ENCODE results near the gene PMM1. TPM values are rescaled to one million over a fixed set of nuclear protein-coding genes. Genes with fewer than 3 reads are reported as not detected.

Gene PMM1
- total and polyA plus RNA-seq, 8 donors: 36.5 to 56.7 (median 50.5) TPM

- intact Hi-C loops (cut with DNase I): no loop called here
- ATAC-seq (no peak), DNase-seq (no peak)
- H3K27me3 ChIP-seq: no peaks in the 10 kb centered on the region
- H3K4me3 ChIP-seq: no peak overlapping the region
- no peaks in the 10 kb centered on the region for H3K9me3 ChIP-seq
- peaks cover 0 to 29% of the 10 kb centered on the region in 2 donors for H3K36me3 ChIP-seq
- no peak for TF ChIP-seq CTCF (IDR thresholded peaks at IDR 0.05)
- peaks cover 0 to 20% of the 10 kb centered on the region in 2 donors for H3K4me1 ChIP-seq
- H3K27ac ChIP-seq: peak overlapping the region in 1 of 2 donors; percentile 77
Observed at GRCh38 chr22:41587347-41587723, 2.3 kb downstream of the PMM1 start.

GRCh38 chr22:41585898-41586297 is 3.7 kb downstream of the PMM1 start:
- Histone ChIP-seq H3K9me3 (no peaks in the 10 kb centered on the region), H3K4me1 (peaks cover 0 to 20% of the 10 kb centered on the region in 2 donors), H3K27me3 (no peaks in the 10 kb centered on the region), H3K36me3 (peaks cover 0 to 43% of the 10 kb centered on the region in 2 donors), H3K27ac (no peak overlapping the region), H3K4me3 (no peak overlapping the region)
- intact Hi-C loops (cut with DNase I): no loop called here
- no peak for TF ChIP-seq CTCF (IDR thresholded peaks at IDR 0.05)
- no peak for DNase-seq
- ATAC-seq: no peak

GRCh38 chr22:41584881-41585280 is 4.8 kb downstream of the PMM1 start:
- no peak for TF ChIP-seq CTCF (IDR thresholded peaks at IDR 0.05)
- Histone ChIP-seq H3K27ac (no peak overlapping the region), H3K9me3 (no peaks in the 10 kb centered on the region), H3K4me3 (no peak overlapping the region), H3K4me1 (peaks cover 0 to 20% of the 10 kb centered on the region in 2 donors), H3K27me3 (no peaks in the 10 kb centered on the region), H3K36me3 (peaks cover 0 to 53% of the 10 kb centered on the region in 2 donors)
- DNase-seq: no peak
- no peak for ATAC-seq
- intact Hi-C loops (cut with DNase I): no loop called here

GRCh38 chr22:41582694-41583093 is 6.9 kb downstream of the PMM1 start:
- no peak for TF ChIP-seq CTCF (IDR thresholded peaks at IDR 0.05)
- DNase-seq: no peak
- no peaks in the 10 kb centered on the region for H3K9me3 ChIP-seq
- peaks cover 0 to 4% of the 10 kb centered on the region in 2 donors for H3K4me1 ChIP-seq
- intact Hi-C loops (cut with DNase I): no loop called here
- H3K27me3 ChIP-seq: no peaks in the 10 kb centered on the region
- H3K36me3 ChIP-seq: peaks cover 0 to 75% of the 10 kb centered on the region in 2 donors
- H3K4me3 ChIP-seq: no peak overlapping the region
- ATAC-seq: no peak
- H3K27ac ChIP-seq: no peak overlapping the region

- no peaks in the 10 kb centered on the region for H3K9me3 ChIP-seq
- H3K27ac ChIP-seq: no peak overlapping the region
- no peak for TF ChIP-seq CTCF (IDR thresholded peaks at IDR 0.05)
- intact Hi-C loops (cut with DNase I): no loop called here
- peaks cover 0 to 97% of the 10 kb centered on the region in 2 donors for H3K36me3 ChIP-seq
- no peaks in the 10 kb centered on the region for H3K27me3 ChIP-seq
- no peak overlapping the region for H3K4me3 ChIP-seq
- no peak for DNase-seq
- no peak for ATAC-seq
- H3K4me1 ChIP-seq: no peaks in the 10 kb centered on the region
Observed at GRCh38 chr22:41579997-41580355, 9.7 kb downstream of the PMM1 start.
